Immature natural killer cell (primary cell): Measurements from ENCODE around the gene GALNT9. TPM values are rescaled to one million over a fixed set of nuclear protein-coding genes. Genes with fewer than 3 reads are reported as not detected.
A peak's percentile ranks its signal among the peaks of the same experiment; 100 is the strongest.

ENCODE experiments used
- DNase-seq, 3 donors: peaks; one replicate each; pipeline ENCODE4 v3.0.0; 2022; ENCODE audit warnings: mixed read lengths in 1 of 3
- H3K27ac Mint-ChIP-seq, 6 donors: one replicate each; pipeline ENCODE4 v1.8.0; 2020; ENCODE audit warnings: mixed read lengths in 6 of 6, mild to moderate bottlenecking in 5 of 6, inconsistent platforms in 4 of 6, moderate library complexity in 3 of 6
- H3K27me3 Mint-ChIP-seq, 3 donors: one replicate each; pipeline ENCODE4 v1.8.0; 2020 to 2021; ENCODE audit warnings: low read depth in 3 of 3, mild to moderate bottlenecking in 3 of 3, mixed read lengths in 3 of 3, moderate library complexity in 3 of 3, inconsistent platforms in 1 of 3
- H3K36me3 Mint-ChIP-seq, 3 donors: one replicate each; pipeline ENCODE4 v1.8.0; 2020; ENCODE audit warnings: mixed read lengths in 3 of 3, inconsistent platforms in 2 of 3, mild to moderate bottlenecking in 2 of 3
- H3K4me1 Mint-ChIP-seq, 2 donors: one replicate each; pipeline ENCODE4 v1.8.0; 2020; ENCODE audit warnings: inconsistent platforms in 2 of 2, mild to moderate bottlenecking in 2 of 2, mixed read lengths in 2 of 2, moderate library complexity in 1 of 2
- H3K4me3 Mint-ChIP-seq, 5 donors: one replicate each; pipeline ENCODE4 v1.8.0; 2020; ENCODE audit warnings: mild to moderate bottlenecking in 5 of 5, mixed read lengths in 5 of 5, inconsistent platforms in 3 of 5, moderate library complexity in 3 of 5
- H3K9me3 Mint-ChIP-seq, 6 donors: one replicate each; pipeline ENCODE4 v1.8.0; 2020; ENCODE audit warnings: mild to moderate bottlenecking in 6 of 6, mixed read lengths in 6 of 6, inconsistent platforms in 4 of 6, moderate library complexity in 3 of 6
- polyA plus RNA-seq, 3 donors: library from polyadenylated mRNA; unstranded; fragments of 300-500 nt; fragmentation: Illumina TruSeq; gene quantifications; one replicate each; pipeline ENCODE4 v1.2.3, GENCODE V29; 2021

The GALNT9 gene
- polyA plus RNA-seq, 3 donors from 2014 or later = not detected

DNA sequence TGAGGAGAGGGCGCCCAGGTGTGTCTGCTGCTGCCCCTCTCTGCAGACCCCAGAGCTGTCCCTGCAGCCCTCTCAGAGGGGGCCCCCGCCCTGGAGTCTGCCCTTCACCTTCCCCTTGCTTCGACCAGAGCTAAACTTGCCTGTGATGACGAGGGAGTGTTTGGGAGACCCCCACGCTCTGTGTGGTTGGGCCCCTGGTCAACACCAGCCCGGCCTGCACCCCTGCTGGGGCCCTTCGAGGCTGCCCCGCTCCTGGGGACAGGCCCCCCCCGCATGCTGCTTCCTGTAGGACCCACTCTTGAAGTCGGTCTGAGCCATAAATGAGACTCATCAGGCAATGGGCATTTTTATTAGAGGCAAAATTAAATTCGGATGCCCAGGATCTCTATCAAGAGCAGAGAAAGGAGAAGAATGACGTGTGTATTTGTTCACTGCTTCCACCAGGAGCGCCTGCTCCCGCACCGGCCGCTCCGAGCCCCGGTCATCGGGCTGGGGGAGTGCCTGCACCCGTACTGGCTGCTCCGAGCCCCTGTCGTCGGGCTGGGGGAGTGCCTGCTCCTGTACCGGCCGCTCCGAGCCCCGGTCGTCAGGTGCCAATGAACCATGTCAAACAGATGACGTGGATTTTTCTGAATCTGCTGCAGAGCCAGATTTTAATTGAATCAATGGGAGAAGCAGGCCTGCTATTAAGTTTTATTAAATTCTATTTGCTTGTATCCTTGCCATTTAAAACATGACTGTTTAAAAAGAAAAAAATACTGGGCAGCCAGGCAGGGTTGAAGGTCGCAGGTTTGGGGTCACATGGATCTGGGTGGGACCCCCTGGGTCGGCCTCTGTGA lies 137.5 kb downstream of the GALNT9 start:
- H3K4me3 Mint-ChIP-seq = peak overlapping the region in 3 of 5 donors; percentile 31 to 93 (median 47)
- no peak overlapping the region for H3K27ac Mint-ChIP-seq
- H3K4me1 Mint-ChIP-seq = peaks cover 12 to 25% of the 10 kb centered on the region in 2 donors
- peaks cover 0 to 4% (median 4%) of the 10 kb centered on the region in 3 donors for H3K36me3 Mint-ChIP-seq
- peaks cover 3 to 7% (median 4%) of the 10 kb centered on the region in 6 donors for H3K9me3 Mint-ChIP-seq
- H3K27me3 Mint-ChIP-seq = peaks cover 3 to 8% (median 3%) of the 10 kb centered on the region in 3 donors
- no peak for DNase-seq

GRCh38 chr12:132190834-132191500 lies 138.4 kb downstream of the GALNT9 start:
- H3K4me1 Mint-ChIP-seq = peaks cover 22 to 35% of the 10 kb centered on the region in 2 donors
- H3K36me3 Mint-ChIP-seq = peaks cover 0 to 4% (median 4%) of the 10 kb centered on the region in 3 donors
- H3K27me3 Mint-ChIP-seq = peaks cover 3 to 8% (median 3%) of the 10 kb centered on the region in 3 donors
- peak overlapping the region in 1 of 6 donors; percentile 79 for H3K27ac Mint-ChIP-seq
- H3K4me3 Mint-ChIP-seq = peak overlapping the region; percentile 31 to 93 (median 79)
- peaks cover 3 to 7% (median 5%) of the 10 kb centered on the region in 6 donors for H3K9me3 Mint-ChIP-seq
- no peak for DNase-seq

- H3K27ac Mint-ChIP-seq = peak overlapping the region; percentile 79 to 91 (median 86)
- H3K4me3 Mint-ChIP-seq = peak overlapping the region; percentile 88 to 95 (median 93)
- peaks cover 0 to 4% (median 4%) of the 10 kb centered on the region in 3 donors for H3K36me3 Mint-ChIP-seq
- H3K27me3 Mint-ChIP-seq = peaks cover 3 to 8% (median 5%) of the 10 kb centered on the region in 3 donors
- DNase-seq = no peak
- H3K9me3 Mint-ChIP-seq = peaks cover 3 to 9% (median 5%) of the 10 kb centered on the region in 6 donors
- peaks cover 30 to 39% of the 10 kb centered on the region in 2 donors for H3K4me1 Mint-ChIP-seq
These were observed 139.2 kb downstream of the GALNT9 start for GRCh38 chr12:132190012-132190755.

DNA sequence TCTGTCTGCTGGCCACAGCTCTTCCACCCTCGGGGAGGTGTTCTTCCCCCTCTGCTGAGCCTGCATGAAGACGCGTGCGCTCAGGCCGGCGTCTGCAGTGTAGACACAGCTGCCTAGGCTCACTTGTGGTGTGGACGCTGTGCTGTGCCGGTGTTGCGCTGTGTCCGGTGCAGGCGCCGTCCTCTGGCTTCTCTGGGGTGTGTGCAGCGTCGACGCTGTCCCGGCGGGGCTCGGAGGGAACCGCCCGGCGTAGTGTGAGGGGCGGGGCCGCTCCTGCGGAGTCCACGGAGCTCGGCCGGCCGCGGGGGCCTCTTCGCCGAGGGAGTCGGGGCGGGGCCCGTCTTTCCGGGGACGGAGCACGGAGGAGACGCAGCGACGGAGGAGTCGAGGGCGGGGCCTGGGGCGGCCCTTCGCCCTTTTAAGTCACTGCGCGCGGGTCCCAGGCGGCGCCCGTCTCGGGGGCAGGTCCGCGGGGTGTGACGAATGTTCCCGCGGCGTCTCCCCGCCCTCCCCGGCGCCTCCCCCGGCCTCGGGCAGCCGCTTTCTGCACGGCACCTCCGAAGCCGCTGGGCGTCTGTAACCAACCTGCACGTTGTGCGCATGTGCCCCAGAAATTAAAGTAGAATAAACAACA lies 139.9 kb downstream of the GALNT9 start:
- H3K4me1 Mint-ChIP-seq = peaks cover 30 to 39% of the 10 kb centered on the region in 2 donors

DNA sequence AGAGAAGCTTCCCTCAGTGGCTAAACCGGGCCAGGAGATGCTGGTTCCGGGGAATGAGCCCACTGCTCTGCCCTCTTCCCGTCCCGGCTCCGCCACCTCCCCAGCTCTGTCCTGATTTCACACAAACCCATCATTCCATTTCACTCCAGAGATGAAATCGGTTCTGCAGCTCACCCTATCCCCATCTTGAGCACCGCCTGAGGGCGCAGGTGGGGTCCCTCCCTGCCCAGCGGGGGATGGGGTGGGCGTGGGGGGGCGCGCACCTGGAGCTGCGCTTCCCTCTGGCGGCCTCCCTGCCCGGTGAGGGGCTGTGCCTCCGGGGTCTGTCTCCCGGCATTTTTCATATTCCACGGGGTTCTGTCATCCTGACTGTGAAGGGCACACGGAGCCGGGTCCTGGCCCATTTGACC lies 140.5 kb downstream of the GALNT9 start:
- H3K36me3 Mint-ChIP-seq = no peaks in the 10 kb centered on the region
- peak overlapping the region; percentile 88 to 95 (median 93) for H3K4me3 Mint-ChIP-seq
- H3K9me3 Mint-ChIP-seq = peaks cover 3 to 10% (median 5%) of the 10 kb centered on the region in 6 donors
- peaks cover 2 to 5% (median 2%) of the 10 kb centered on the region in 3 donors for H3K27me3 Mint-ChIP-seq
- peak overlapping the region; percentile 86 to 96 (median 92) for H3K27ac Mint-ChIP-seq
- no peak for DNase-seq
- H3K4me1 Mint-ChIP-seq = peaks cover 30 to 39% of the 10 kb centered on the region in 2 donors

More for the DNA sequence above, 139.9 kb downstream of the GALNT9 start:
- peaks cover 0 to 4% (median 4%) of the 10 kb centered on the region in 3 donors for H3K36me3 Mint-ChIP-seq
- peaks cover 3 to 8% (median 5%) of the 10 kb centered on the region in 3 donors for H3K27me3 Mint-ChIP-seq
- DNase-seq = peak; percentile 88 to 92 (median 90)
- peaks cover 3 to 9% (median 5%) of the 10 kb centered on the region in 6 donors for H3K9me3 Mint-ChIP-seq
- peak overlapping the region; percentile 88 to 95 (median 93) for H3K4me3 Mint-ChIP-seq
- peak overlapping the region; percentile 86 to 96 (median 92) for H3K27ac Mint-ChIP-seq

DNA sequence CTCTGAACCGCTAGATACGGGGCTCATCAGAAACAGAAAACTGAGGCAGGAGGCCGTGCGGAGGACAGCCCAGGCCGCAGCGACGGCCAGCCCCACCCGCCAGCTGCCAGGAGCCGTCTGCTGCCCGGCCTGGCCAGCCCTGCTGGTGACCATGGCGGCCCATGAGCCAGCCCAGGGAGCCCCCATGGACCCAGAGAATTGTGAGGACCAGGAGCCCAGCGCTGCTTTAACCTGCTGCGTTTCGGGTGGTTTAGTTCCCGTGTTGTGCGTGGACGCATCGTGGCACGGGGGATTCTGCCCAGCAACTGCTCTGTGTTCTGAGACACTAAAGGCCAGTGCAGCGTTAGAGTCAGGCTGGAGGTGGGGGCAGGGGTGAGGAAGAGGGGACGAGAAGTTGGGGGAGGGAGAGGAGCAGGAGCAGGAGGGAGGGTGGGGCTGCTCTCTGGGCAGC lies 140.9 kb downstream of the GALNT9 start:
- Mint-ChIP-seq H3K4me3 (peak overlapping the region; percentile 29 to 69 (median 56)), H3K27ac (peak overlapping the region in 2 of 6 donors; percentile 53 to 61), H3K4me1 (peaks cover 30 to 39% of the 10 kb centered on the region in 2 donors), H3K27me3 (peaks cover 2 to 3% (median 2%) of the 10 kb centered on the region in 3 donors), H3K36me3 (no peaks in the 10 kb centered on the region), H3K9me3 (peaks cover 2 to 10% (median 3%) of the 10 kb centered on the region in 6 donors)
- no peak for DNase-seq

GRCh38 chr12:132187646-132188450 lies 141.5 kb downstream of the GALNT9 start:
- Mint-ChIP-seq H3K4me3 (peak overlapping the region; percentile 38 to 63 (median 56)), H3K27ac (peak overlapping the region in 4 of 6 donors; percentile 28 to 79 (median 57)), H3K9me3 (peaks cover 0 to 10% (median 2%) of the 10 kb centered on the region in 6 donors), H3K27me3 (peaks cover 0 to 5% (median 2%) of the 10 kb centered on the region in 3 donors), H3K36me3 (no peaks in the 10 kb centered on the region), H3K4me1 (peaks cover 30 to 39% of the 10 kb centered on the region in 2 donors)
- no peak for DNase-seq

- H3K36me3 Mint-ChIP-seq = no peaks in the 10 kb centered on the region
- peaks cover 0 to 5% (median 2%) of the 10 kb centered on the region in 3 donors for H3K27me3 Mint-ChIP-seq
- H3K9me3 Mint-ChIP-seq = peaks cover 0 to 10% (median 2%) of the 10 kb centered on the region in 6 donors
- H3K4me1 Mint-ChIP-seq = peaks cover 30 to 39% of the 10 kb centered on the region in 2 donors
- H3K27ac Mint-ChIP-seq = peak overlapping the region in 4 of 6 donors; percentile 40 to 92 (median 82)
- no peak for DNase-seq
- H3K4me3 Mint-ChIP-seq = peak overlapping the region; percentile 71 to 82 (median 80)
These were observed 142.3 kb downstream of the GALNT9 start for GRCh38 chr12:132186857-132187620.

DNA sequence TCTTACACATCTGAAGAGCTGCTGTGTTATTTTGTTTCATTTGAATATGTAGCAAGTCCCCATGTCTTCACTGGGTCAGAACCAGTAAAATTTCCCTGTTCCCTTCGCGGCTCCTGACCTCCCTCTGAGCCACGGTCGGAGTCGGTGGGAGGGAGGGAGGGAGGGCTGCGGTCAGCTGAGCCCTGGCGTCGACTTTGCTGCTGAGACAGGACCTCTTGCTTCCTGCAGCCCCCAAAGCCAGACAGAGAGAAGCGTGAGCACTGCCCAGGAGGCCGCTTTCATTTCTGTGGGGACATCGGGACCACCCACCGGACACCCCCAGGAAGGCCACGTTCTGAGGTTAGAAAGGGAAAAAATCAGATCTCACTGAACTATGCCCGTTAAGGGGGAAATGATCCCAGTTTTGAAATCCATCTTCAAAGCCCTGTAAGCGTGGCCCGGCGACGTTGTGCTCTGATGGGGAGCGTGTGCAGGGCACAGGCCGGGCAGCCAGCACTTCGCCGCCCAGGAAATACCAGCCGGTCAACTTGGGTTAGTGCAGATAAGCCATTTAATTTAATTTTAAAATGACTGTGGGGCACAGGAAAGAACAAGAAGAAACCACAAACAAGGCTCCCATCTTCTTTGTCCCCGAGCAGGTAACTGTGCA lies 143.1 kb downstream of the GALNT9 start:
- peaks cover 0 to 5% (median 2%) of the 10 kb centered on the region in 3 donors for H3K27me3 Mint-ChIP-seq
- H3K36me3 Mint-ChIP-seq = no peaks in the 10 kb centered on the region
- H3K9me3 Mint-ChIP-seq = peaks cover 0 to 10% (median 2%) of the 10 kb centered on the region in 6 donors
- no peak for DNase-seq
- H3K4me1 Mint-ChIP-seq = peaks cover 30 to 39% of the 10 kb centered on the region in 2 donors
- peak overlapping the region; percentile 71 to 82 (median 80) for H3K4me3 Mint-ChIP-seq
- H3K27ac Mint-ChIP-seq = peak overlapping the region; percentile 67 to 92 (median 84)

DNA sequence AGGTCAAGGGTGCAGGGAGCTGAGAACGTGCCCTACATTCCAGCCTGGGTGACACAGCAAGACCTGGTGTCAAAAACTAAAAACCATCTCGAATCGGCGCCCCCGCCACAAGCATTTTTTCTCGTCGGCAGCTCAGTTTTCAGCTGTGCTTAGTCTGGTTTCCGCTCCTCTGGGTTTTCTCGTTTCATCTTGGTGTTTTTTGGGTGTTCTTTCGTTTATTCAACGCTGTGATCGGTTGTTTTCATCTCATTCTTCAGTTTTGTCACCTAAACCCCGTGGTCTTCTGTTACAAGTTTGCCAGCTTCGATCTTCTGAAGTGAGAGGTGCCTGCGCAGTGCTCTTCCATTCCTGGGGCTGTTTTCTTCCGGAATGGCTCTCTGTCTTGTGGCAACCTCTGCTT lies 143.7 kb downstream of the GALNT9 start:
- peaks cover 30 to 34% of the 10 kb centered on the region in 2 donors for H3K4me1 Mint-ChIP-seq
- H3K27me3 Mint-ChIP-seq = peaks cover 0 to 5% (median 2%) of the 10 kb centered on the region in 3 donors
- peak overlapping the region; percentile 67 to 92 (median 84) for H3K27ac Mint-ChIP-seq
- peaks cover 0 to 10% (median 2%) of the 10 kb centered on the region in 6 donors for H3K9me3 Mint-ChIP-seq
- peak overlapping the region; percentile 71 to 82 (median 80) for H3K4me3 Mint-ChIP-seq
- peak in 2 of 3 donors; percentile 22 to 29 for DNase-seq
- no peaks in the 10 kb centered on the region for H3K36me3 Mint-ChIP-seq
